Thymus (tissue), 2 donors: ENCODE results near the gene ABHD12. TPM values are rescaled to one million over a fixed set of nuclear protein-coding genes. Genes with fewer than 3 reads are reported as not detected.

Experiments
- polyA plus RNA-seq: library from polyadenylated mRNA; stranded (reverse); fragments of 200-250 nt; gene quantifications from one replicate; pipeline ENCODE4 v1.2.3, GENCODE V29; 2013
- total RNA-seq: library from RNA; stranded (reverse); fragments of 120-200 nt; gene quantifications from one replicate; pipeline ENCODE4 v1.2.4, GENCODE V29; 2013
- donor health status: healthy.

Gene ABHD12
- total and polyA plus RNA-seq, 2 donors = 16.5 to 28.8 TPM

Other genes with a start within 250 kb of the ABHD12 start
- 29.2 TPM for gene ENTPD6, start 195.1 kb downstream of the ABHD12 start, total RNA-seq
- gene ENTPD6, start 195.1 kb downstream of the ABHD12 start, polyA plus RNA-seq = 71.0 TPM
- 27.4 TPM for gene PYGB, start 142.8 kb downstream of the ABHD12 start, total RNA-seq
- 52.6 TPM for gene PYGB, start 142.8 kb downstream of the ABHD12 start, polyA plus RNA-seq
- gene GINS1, start 16.8 kb upstream of the ABHD12 start, total RNA-seq = 15.7 TPM
- 1.8 TPM for gene GINS1, start 16.8 kb upstream of the ABHD12 start, polyA plus RNA-seq
- 14.1 TPM for gene NINL, start 194.7 kb upstream of the ABHD12 start, total RNA-seq
- 28.5 TPM for gene NINL, start 194.7 kb upstream of the ABHD12 start, polyA plus RNA-seq
- gene NANP, start 233.2 kb upstream of the ABHD12 start, total RNA-seq = 3.7 TPM
- 2.9 TPM for gene NANP, start 233.2 kb upstream of the ABHD12 start, polyA plus RNA-seq